Measurements from ENCODE around the gene TMEM250.

Gene TMEM250

DNA sequence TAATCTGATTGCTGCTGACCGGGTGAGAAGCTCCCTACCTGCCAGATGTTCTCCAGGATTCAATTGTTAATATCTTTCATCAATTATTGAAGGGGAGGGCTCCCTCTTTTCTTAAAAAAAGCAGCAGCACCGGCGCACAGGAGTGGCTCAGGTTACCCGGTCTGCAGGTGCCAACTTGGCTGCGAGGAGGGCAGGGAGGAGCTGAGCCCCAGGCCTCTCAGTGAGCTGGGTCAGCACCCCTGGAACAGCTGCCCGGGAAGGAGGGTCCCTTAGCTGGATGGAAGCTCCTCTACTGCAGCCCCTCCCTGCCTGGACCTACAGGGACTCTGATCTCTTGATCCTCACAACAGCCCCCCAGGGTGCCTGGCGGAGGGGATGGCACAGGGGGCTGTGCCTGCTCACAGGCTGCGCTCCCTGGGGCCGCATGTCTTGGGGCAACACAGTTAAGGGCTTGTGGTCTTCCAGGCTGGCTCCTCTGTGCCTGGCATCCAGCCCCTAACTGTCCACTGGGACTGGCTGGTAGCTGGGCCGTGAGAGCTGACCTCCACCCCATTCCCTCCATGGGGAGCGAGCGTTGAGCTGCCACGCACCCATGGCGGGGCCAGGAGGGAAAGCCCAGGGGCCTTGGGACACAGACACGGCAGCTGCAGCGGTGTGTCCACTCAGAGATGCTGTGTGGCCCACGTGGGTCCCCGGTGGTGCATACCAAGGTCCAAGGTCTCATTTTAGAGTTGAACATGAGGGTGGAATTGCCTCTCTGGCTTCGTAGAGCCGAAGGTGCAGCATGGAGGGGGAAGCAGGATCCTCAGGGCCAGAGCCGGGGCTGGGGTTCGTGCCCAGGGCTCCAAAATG is 28.6 kb upstream of the TMEM250 start:
- DNase-seq: no peak

DNA sequence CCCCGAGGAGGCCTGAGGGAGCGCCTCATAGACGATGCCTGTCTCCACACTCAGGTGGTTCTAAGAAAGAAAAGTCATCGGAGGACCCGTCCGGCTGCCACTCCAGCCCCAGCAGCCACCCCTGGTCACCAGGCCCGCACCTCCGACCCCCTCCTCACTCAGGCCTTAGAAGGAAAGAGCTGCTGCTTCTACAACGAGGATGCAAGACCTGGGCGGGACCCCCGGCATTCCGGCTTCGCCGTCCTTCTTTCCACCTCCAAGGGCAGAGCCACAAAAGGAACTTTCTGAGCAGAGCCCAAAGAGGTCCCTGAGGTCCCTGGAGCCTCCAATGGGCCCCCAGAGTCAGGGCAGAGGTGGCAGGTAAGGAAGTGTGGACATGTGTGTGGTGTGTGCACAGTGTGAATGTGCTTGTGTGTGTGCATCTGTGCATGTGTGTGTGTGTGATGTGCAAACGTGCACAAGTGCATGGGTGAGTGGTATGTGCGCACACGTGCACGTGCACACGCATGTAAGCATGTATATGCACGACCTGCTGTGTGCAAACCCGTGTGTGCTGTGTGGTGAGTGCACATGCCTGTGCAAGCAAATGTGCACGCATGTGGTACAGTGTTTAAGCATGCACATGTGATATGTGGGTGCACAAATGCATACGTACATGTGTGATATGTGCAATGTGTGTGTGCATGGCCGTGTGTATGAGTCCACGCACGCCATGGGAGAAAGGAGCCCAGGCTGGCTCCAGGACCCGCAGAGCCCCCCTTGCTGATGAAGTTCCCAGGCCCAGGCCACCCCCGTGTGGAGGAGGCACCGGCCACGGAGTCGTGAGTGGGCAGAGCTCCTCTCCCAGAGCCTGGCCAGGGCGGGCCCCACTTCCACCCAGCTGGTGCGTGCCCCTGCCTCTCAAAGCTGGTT is 27.7 kb upstream of the TMEM250 start:
- DNase-seq: no peak

DNA sequence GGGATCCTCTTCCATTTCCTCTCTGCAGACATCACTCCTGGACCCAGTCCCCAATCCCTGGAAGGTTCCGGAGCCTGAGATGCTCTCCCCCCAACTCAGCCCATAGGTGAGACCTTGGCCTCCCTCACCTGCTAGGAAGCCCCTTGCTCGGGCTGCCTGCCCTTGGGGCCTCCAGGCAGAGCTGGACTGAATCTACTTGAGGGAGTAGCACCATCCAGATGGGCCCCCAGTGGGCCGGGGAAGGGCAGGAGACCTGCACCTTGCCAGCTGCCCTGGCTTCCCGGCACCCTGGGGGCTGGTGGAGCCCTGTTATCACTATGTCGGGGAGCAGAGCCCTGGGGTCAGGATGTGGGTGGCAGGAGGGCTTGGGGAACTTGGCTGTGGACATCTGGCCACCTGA is 26.9 kb upstream of the TMEM250 start:
- no peak for DNase-seq

DNA sequence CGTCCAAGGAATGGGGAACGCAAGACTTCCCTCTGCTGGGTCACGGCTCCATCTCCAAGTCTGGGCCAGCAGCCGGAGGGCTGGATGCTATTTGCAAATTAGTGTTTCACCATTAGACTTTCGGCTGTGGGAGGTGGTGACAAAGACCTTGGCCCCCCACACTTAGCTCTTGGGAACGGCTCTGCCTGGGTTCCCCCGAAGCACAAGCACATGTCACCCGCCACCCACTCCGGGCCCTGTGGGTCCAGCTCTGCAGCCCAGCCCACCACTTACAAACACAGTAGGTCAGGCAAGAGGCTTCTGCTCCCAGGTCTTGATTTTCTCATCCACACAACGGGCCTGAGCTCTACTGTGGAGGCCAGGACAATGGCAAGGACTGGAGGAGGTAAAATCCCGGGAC is 25.8 kb upstream of the TMEM250 start:
- DNase-seq: no peak

DNA sequence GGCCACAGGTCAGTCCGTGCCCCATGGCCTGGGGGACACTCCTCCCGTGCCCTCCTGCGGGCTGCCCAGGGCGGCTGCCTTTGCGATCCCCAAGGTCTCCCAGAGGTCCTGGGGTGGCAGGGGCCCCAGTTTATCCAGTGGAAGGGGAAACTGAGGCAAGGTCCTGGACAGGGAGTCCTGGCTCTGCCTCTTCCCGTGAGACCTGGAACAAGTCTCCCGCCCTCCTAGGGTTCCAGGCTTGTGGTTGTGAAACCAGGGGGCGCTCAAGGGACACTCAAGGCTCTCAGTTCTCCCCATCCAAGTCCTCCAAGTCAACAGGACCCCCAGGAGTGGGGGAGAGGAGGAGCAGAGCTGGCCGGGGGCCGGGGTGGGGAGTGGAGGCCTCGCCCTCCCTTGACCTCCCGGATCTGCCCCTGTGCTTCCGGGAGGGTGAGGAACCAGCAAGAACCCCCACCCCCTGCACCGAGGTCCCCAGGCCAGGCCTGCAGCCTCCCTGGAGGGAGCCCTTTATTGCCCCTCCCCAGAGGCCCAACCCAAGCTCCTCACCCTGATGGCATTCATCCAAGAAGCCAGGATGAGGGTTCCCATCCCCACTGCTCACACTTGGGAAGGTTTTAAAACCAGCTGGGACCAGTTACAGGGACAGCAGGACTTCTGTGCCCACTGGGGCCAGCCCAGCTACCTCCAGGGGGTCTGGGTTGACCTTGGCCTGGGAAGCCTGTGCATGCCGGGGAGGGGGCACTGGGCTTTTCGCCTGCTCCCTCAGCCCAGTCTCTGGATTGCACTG is 24.7 kb upstream of the TMEM250 start:
- peak; percentile 69 for DNase-seq

DNA sequence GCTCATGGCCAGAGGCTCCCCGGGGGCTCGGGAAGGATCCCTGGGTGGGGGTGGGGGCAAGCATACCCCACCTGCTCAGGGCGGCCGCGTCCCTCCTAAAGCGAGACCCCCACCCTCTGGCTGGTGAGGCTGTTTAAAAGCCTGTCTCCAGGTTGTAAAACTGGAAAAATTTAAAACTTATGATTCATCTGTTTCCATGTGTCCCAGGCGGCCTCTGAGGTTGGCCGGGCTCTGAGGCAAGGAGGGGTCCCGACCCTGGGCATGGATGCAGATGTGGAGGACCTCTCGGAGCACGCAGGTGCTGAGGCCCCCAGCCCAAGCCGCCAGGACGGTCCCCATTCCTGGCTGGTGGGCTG is 24.2 kb upstream of the TMEM250 start:
- no peak for DNase-seq

DNA sequence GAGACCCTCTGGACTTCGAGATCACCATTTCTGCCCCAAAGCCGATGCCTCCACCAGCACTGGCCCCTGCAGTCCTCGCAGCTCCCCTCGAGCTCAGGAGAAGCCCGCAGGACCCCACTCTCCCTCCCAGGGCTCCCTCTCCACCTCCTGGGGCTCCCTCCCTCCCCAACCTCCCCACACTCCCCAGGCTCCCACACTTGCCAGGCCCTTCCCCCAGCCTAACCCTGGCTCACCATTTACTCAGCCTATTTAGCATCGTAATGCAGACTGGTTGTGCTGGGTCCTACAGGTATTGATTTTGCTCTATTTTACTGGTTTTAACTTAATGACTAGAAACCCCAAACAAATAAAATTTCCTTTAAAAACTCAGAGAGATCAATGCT is 23.7 kb upstream of the TMEM250 start:
- no peak for DNase-seq

DNA sequence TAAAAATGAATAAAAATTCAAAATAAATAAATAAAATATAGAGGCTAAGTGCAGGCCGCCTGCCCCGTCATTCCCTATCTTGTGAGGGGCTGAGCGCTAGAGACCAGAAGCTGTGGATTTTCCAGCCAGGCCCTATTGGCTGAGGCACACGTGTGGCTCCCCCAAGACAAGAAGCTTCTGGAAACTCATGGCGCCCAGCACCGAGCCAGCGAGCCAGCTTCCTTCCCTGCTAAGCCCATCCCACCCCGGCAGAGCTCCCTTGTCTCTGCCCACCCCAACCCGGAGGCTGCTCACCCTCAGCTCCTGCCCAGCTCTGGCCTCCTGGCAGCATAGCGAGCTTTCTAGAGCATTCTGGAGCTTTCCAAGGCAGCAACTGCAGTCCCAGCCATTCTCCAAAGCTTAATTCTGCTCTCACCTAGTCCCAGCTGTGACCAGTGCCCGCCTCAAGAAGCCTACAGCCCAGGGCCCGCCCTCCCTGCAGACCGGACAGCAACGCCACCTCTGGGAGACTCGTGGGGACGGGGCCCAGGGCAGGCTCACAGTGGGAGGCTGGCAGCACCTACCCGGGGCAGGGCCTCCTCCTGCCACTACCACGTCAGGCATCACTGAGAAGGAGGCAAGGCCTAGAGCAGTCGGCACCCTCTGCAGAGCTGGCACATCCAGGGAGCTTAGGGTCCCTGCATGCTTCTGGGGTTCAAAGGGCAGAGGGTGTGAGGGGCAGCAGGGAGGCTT is 23.2 kb upstream of the TMEM250 start:
- DNase-seq: no peak

DNA sequence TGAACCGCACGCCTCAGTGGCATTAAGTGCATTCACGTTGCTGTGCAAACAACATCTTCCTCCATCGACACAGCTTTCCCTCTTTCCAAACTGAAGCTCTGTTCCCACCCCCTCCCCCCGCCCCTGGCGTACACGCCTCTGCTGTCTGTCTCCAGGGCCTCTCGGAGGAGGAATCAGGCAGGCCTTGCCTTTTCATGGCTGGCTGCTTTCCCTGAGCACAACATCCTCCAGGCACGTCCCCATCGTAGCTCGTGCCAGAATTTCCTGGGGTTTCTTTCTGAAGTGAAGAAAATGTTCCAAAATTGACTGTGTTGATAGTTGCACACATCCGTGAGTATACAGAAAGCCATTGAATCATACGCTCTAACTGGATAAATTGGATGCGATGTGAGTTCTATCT is 22.3 kb upstream of the TMEM250 start:
- DNase-seq: peak; percentile 45

DNA sequence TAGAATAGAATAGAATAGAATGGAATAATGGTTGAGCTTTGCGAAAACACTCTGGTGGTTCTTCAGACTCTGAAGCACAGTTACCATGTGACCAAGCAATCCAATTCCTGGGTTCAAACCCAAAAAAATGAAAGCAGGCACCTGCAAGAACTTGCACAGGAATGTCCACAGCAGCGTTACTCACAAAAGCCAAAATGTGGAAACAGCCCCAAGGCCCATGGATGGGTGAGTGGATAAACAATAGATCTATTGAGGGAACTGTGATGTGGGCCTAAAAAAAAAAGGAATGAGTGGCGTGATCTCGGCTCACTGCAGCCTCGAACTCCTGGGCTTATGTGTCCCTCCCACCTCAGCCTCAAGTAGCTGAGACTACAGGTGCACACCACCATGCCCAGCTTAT is 21.4 kb upstream of the TMEM250 start:
- no peak for DNase-seq

DNA sequence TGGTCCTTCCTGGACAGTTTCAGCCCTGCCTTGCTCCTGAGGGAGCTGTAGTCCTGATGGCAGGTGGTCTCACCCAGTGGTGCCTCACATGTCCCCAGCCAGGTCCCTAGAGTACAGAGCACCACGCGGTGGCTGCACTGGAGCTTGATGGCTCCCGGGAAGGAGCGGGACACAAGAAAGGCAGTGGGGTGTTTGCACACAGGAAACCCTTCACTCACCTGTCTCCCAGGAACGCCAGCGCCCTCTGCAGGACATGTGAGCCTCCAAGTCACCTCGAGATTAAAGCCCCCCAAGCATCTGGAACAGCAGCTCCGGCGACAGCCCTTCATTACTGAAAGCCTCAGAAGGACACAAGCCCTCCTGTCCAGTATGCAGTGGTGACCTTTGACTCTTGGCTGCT is 19.9 kb upstream of the TMEM250 start:
- DNase-seq: peak; percentile 80

DNA sequence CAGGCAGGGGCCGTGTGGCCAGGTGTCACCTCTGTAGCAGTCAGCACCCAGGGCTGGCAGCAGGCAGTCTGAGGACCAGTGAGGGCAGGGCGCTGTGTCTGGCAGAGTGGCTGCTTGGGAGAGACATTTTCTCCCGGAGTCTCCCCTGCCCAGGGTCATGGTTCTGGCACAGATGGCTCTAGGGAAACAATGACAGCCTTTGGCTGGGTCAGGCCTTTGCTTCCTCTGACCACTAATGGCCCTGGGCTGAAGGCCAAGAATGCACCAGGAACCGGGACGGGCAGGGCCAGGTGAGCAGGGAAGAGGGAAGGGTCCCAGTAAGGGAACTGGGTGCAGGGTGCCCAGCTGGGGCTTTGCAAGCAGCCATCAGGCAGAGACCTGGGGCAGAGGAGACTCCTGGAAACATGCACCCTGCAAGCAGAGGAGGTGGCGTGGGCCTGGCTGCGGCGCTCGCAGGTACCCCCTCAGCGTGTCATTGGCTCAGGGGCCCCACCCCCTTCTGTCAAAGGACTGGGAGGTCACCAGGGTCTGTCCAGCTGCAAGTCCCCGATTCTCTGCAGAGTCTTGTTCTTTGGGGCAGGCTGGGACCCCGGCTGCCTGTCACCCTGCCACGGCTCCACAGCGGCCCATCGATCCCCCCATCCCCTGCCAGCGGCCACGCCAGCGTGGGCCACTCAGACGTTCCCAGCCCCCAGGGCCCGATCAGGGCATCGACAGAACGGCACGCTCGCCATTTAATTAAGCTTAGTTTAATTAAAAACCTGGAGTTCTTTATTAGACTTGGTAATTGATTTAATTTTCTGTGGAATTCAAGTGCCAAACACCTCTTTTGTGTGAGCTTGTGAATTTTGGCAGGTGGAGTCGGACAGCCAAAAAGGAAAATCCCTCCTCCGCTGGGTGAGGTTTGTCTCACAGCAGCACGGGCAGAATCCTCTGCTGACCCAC is 18.9 kb upstream of the TMEM250 start:
- DNase-seq: peak; percentile 48

DNA sequence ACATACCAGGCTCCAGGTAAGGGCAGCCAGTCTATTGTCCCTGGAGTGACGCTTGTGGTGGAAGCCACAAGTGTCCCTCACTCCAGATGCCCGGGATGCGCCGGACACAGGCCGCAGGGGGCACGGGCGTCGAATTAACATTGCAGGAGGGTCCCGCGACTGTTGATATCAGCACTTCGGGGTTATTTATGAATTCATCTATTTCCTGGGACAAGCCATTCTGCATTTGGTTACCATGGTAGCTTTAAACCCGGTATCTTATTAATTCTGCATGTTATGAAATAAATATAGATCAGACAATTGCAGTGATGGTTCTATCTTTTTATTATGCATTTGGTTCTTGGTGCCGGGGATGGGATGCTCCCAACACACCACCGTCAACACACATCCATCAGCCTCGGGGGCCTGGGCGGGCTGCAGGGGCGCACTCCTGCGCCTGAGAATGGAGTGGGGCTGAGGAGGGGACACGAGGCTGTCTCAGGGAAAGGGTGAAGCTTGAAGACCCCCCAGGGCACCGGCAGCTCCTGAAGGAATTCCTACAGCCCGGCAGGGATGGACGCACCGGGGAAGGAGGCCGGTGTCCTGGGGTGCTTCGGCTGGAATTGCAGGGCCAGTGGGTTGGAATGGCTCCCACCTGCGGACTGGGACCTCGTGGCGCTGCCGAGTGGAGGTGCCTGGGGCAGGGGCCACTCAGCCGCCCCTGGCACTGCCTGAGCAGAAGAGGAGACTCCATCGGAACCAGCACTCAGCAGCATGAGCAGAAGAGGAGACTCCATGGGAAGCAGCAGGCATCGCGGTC is 17.7 kb upstream of the TMEM250 start:
- DNase-seq: no peak

DNA sequence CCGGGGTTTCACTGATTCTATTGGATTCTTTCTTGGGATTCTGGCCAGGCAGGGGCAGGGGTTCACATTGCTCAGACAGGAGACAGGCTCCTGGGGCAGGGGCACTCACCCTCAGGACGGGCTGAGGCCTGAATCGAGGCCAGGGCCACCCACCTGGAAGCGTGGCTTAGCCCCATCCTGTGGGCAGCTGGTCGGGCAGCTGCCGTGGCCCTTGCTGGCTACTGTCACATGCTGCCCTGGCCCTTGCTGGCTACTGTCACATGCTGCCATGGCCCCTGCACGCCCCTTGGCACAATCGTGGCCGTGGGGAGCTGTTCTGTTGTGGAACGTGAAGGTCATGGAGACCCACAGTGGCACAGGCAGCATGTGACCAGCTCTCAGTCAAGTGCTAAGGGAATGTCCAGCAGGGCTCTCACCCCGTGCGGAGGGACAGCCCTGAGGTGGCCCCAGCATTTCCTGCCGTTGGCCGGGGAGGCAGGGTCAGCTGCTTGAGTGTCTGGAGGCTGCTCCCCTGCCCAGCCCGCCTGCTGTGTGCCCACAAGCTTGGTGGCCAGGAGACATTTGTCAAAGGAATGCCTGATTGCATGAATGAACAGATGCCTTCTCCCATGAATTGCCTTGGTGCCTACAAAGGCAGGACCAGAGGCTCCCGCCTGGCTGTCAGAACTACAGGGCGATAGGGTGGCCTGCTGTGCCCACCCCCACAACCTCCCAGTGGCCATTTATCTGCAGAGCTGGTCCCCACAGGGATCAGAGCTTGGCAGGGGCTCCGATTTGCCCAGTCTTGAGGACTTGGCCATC is 16.9 kb upstream of the TMEM250 start:
- DNase-seq: no peak

DNA sequence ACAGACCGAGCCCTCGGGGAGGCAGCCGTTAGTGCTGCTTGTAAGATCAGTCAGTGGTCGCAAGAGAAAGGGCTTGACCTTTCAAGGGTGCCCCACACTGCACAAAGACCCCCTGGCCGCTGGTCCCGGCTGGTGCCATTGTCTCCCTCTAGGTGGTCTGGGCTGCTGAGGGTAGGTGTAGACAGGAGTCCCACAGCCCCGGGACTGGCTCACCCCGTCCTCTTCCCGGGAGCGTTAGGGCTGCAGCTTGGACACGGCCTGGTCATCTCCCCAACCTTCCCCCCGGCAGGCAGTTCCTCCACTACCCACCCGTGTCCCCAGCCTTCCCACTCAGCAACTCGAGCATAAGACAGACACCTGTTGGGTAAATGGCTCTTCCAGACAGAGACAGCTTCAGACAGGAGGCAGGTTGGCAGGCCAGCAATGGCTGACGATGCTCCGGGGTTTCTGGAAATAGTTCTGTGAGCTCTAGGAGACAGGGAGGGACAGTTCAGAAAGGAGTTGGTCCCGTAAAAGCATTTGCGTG is 15.3 kb upstream of the TMEM250 start:
- DNase-seq: no peak

DNA sequence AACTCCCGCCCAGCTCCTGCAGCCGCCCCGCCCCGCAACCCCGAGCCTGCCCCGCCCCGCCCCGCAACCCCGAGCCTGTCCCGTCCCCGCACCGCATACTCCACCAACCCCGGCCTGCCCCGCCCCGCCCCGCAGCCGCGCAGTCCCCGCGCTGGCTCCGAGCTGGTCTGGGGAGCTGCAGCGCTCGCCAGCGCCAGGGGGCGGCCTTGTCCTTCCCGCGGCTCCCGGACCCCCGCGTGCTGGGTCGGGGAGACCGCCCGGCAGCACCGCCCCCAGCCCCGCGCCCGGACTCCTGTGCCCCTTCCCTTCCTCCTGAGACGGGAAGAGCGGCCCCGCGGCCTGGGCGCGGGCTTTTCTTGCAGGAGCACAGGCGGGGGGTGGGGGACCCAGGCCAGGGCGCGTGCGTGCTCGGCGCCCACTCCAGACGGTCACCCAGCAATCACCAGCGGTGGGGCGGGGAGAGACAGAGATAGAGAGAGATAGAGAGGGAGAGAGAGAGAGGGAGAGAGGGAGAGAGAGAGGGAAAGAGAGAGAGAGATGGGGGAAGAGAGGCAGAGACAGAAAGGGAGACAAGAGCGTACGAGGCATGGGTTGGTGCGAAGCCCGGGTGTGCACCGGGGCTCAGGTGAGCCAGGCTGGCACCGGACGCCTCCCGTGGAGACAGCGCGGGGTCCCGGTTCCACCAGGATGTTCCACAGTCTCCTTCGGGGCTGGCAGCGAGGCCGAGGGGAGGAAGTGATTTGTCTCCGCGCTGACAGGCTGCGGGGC is 14.7 kb upstream of the TMEM250 start:
- DNase-seq: peak; percentile 78

DNA sequence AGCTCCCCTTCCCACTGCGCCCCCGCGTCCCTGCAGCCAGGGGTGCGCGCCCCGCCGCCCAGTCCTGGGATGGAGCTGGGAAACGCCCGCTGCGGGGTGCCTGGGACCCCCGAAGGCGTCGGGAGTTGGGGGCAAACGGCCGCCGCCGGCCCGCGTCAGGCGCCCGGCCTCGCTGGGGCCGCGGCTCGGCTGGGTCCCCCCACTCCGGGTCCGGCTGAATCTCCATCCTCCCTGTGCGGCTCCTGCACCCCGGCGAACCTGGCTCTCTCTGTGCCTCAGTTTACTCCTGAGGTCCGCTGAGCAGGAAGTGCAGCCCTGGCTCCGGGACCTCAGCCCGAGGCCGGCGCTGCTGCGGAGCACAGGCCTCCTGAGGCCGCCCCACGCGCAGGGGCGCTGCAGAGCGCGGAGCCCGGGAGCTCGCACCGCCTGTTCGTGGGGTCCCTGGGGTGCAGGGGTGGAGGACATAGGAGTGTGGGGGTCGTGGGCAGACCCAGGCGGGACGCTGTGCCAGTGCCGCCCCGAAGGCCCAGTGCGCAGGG is 13.9 kb upstream of the TMEM250 start:
- no peak for DNase-seq

Measured in DMS53 (cell line).